ENCODE results near the gene PRDM16. TPM values are rescaled to one million over a fixed set of nuclear protein-coding genes. Genes with fewer than 3 reads are reported as not detected.

PRDM16 gene
- total and polyA plus RNA-seq, 2 of the 8 experiments (the other 6 are each of a cell fraction or from before 2014, with no cell fraction given): 0.39 to 0.43 TPM

- Histone ChIP-seq H2BK120ac (replicated peaks; ENCODE audit: low read depth, low read length) (no peak overlapping the region), H4K20me1 (replicated peaks in 1 of 2; ENCODE audit: control insufficient read depth in 1 of 2, insufficient read depth in 2 of 2, low read length in 2 of 2) (peaks cover 0 to 2% of the 10 kb centered on the region in 2 experiments), H4K5ac (ENCODE audit: insufficient read length, low read depth, low read length) (no peak overlapping the region), H3K14ac (ENCODE audit: insufficient read length) (no peak overlapping the region), H4K8ac (ENCODE audit: extremely low read depth, insufficient read depth, low read length) (no peak overlapping the region; the same call in 1 of the 2 replicates), H2BK15ac (ENCODE audit: low read length) (no peak overlapping the region), H3K23ac (ENCODE audit: insufficient read length) (no peak overlapping the region), H4K91ac (replicated peaks; ENCODE audit: insufficient read length, low read length) (no peak overlapping the region), H2BK20ac (ENCODE audit: low read length) (no peak overlapping the region), H2AK5ac (ENCODE audit: low read depth, low read length) (no peak overlapping the region), H3K9me3 (ENCODE audit: insufficient read depth in 2 of 2, low read depth in 1 of 2, low read length in 1 of 2) (no peaks in the 10 kb centered on the region), H3K27ac (ENCODE audit: low read depth, low read length) (no peak overlapping the region), H3K4me1 (replicated peaks in 1 of 4; ENCODE audit: control insufficient read depth in 3 of 4, insufficient read depth in 4 of 4, low read length in 3 of 4) (peaks cover 0 to 15% (median 5%) of the 10 kb centered on the region in 4 experiments; a peak in 5 of 7 replicates), H2BK5ac (ENCODE audit: low read depth, low read length) (peak overlapping the region; percentile 60; the same call in 1 of the 2 replicates), H3K27me3 (replicated peaks in 1 of 4; ENCODE audit: control insufficient read depth in 3 of 4, extremely low read depth in 1 of 4, insufficient read depth in 3 of 4, low read length in 3 of 4) (peaks cover 0 to 6% (median 1%) of the 10 kb centered on the region in 4 experiments; a peak in 1 of 7 replicates), H3K4me3 (ENCODE audit: extremely low read depth in 1 of 4, insufficient read depth in 2 of 4, low read depth in 3 of 4, low read length in 4 of 4) (no peak overlapping the region), H2BK12ac (ENCODE audit: low read depth, low read length) (0 out of 2 replicates have a peak overlapping the region, but pooled peaks have one; percentile 39), H3K4me2 (ENCODE audit: insufficient read depth in 1 of 2, low read depth in 2 of 2, low read length in 2 of 2) (no peak overlapping the region), H3K4ac (replicated peaks; ENCODE audit: insufficient read length, low read depth, low read length) (peak overlapping the region; percentile 37), H3K36me3 (ENCODE audit: control insufficient read depth in 2 of 4, insufficient read depth in 4 of 4, low read length in 3 of 4) (no peaks in the 10 kb centered on the region), H3K9ac (replicated peaks in 1 of 4; ENCODE audit: extremely low read depth in 1 of 4, low read depth in 3 of 4, low read length in 3 of 4) (no peak overlapping the region), H3K79me2 (ENCODE audit: control insufficient read depth in 1 of 2, insufficient read depth in 2 of 2, low read length in 2 of 2) (no peaks in the 10 kb centered on the region), H2AFZ (ENCODE audit: low read length) (no peak overlapping the region), H3K18ac (ENCODE audit: extremely low read depth, low read length) (no peak overlapping the region), H3K56ac (replicated peaks; ENCODE audit: insufficient read length, low read depth, low read length) (no peak overlapping the region), H3K23me2 (ENCODE audit: low read depth, low read length) (no peaks in the 10 kb centered on the region), H3K79me1 (ENCODE audit: low read depth, low read length) (no peaks in the 10 kb centered on the region)
- FAIRE-seq (no peak), DNase-seq (ENCODE audit: low read depth in 1 of 2, low spot score in 2 of 2) (no peak)
- 88% methylated on average over 15 of the region's 15 CpGs; no CpG with 5 or more reads in 1 of the 2 experiments for WGBS, 2 experiments (ENCODE audit: extremely low coverage in 1 of 2, insufficient coverage in 1 of 2, insufficient read length in 1 of 2, insufficient replicate concordance in 2 of 2, low coverage in 1 of 2, low lambda C conversion rate in 2 of 2, missing lambda C conversion rate in 1 of 2)
- ChIA-PET POLR2A (ENCODE audit: partially characterized antibody) (no interaction called here), CTCF (ENCODE audit: partially characterized antibody) (interaction anchor here (0.6 to 5.9 kb wide), 15 partner anchors 19 to 223 kb away, joined by 3 to 32 read pairs (median 3); no protein-coding TSS in a partner anchor)
- no peak for TF ChIP-seq CHD1 (IDR thresholded peaks at IDR 0.05; ENCODE audit: low read depth, low read length)
- TF ChIP-seq TAF7 (optimal IDR thresholded peaks at IDR 0.05; ENCODE audit: borderline replicate concordance, low read depth, low read length): no peak
- TF ChIP-seq, protein P1, sequence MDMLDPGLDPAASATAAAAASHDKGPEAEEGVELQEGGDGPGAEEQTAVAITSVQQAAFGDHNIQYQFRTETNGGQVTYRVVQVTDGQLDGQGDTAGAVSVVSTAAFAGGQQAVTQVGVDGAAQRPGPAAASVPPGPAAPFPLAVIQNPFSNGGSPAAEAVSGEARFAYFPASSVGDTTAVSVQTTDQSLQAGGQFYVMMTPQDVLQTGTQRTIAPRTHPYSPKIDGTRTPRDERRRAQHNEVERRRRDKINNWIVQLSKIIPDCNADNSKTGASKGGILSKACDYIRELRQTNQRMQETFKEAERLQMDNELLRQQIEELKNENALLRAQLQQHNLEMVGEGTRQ (IDR thresholded peaks at IDR 0.05; ENCODE audit: low read length): no peak
- TF ChIP-seq BRCA1 (IDR thresholded peaks at IDR 0.05; ENCODE audit: low read depth, low read length): no peak
- no peak for TF ChIP-seq POLR2A (IDR thresholded peaks at IDR 0.05; ENCODE audit: control extremely low read depth in 1 of 2, low read depth in 2 of 2, low read length in 2 of 2)
- TF ChIP-seq PHF8 (conservative IDR thresholded peaks at IDR 0.05; ENCODE audit: low read depth, low read length): no peak
- no peak for TF ChIP-seq POLR2AphosphoS5 (IDR thresholded peaks at IDR 0.05; ENCODE audit: low read depth, low read length)
- TF ChIP-seq KDM4A (IDR thresholded peaks at IDR 0.05; ENCODE audit: low read depth, low read length, severe bottlenecking): no peak
Measured at GRCh38 chr1:3284691-3285090, 215.7 kb downstream of the PRDM16 start.

Data from H1 (cell line).